ENCODE data around the gene PLEKHH2.

- TF ChIP-seq, protein P1, sequence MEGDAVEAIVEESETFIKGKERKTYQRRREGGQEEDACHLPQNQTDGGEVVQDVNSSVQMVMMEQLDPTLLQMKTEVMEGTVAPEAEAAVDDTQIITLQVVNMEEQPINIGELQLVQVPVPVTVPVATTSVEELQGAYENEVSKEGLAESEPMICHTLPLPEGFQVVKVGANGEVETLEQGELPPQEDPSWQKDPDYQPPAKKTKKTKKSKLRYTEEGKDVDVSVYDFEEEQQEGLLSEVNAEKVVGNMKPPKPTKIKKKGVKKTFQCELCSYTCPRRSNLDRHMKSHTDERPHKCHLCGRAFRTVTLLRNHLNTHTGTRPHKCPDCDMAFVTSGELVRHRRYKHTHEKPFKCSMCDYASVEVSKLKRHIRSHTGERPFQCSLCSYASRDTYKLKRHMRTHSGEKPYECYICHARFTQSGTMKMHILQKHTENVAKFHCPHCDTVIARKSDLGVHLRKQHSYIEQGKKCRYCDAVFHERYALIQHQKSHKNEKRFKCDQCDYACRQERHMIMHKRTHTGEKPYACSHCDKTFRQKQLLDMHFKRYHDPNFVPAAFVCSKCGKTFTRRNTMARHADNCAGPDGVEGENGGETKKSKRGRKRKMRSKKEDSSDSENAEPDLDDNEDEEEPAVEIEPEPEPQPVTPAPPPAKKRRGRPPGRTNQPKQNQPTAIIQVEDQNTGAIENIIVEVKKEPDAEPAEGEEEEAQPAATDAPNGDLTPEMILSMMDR (IDR thresholded peaks at IDR 0.05) = no peak
- TF ChIP-seq POLR2A (IDR thresholded peaks at IDR 0.05) = no peak
Measured at GRCh38 chr2:43745457-43745856, 108.4 kb downstream of the PLEKHH2 start.

Data from right lobe of liver (tissue), 4 donors.